ENCODE measurements around the gene ZNF70.

Gene ZNF70

GRCh38 chr22:23718371-23719165, 32.3 kb downstream of the ZNF70 start:
- no peak for DNase-seq (ENCODE audit: low read depth, low spot score)

GRCh38 chr22:23716811-23717801, 33.8 kb downstream of the ZNF70 start:
- DNase-seq (ENCODE audit: low read depth, low spot score): peak; percentile 93

- DNase-seq (ENCODE audit: low read depth, low spot score): no peak
These were observed 35.0 kb downstream of the ZNF70 start for GRCh38 chr22:23715806-23716375.

GRCh38 chr22:23714596-23715578, 36.0 kb downstream of the ZNF70 start:
- DNase-seq (ENCODE audit: low read depth, low spot score): no peak

GRCh38 chr22:23713696-23714595, 37.0 kb downstream of the ZNF70 start:
- no peak for DNase-seq (ENCODE audit: low read depth, low spot score)

- no peak for DNase-seq (ENCODE audit: low read depth, low spot score)
These were observed 38.7 kb downstream of the ZNF70 start for GRCh38 chr22:23712256-23712655.

GRCh38 chr22:23709107-23709506, 41.8 kb downstream of the ZNF70 start:
- no peak for DNase-seq (ENCODE audit: low read depth, low spot score)

GRCh38 chr22:23708270-23708669, 42.6 kb downstream of the ZNF70 start:
- DNase-seq (ENCODE audit: low read depth, low spot score): no peak

- no peak for DNase-seq (ENCODE audit: low read depth, low spot score)
These were observed 45.6 kb downstream of the ZNF70 start for GRCh38 chr22:23705358-23705757.

GRCh38 chr22:23704829-23705228, 46.1 kb downstream of the ZNF70 start:
- no peak for DNase-seq (ENCODE audit: low read depth, low spot score)

- no peak for DNase-seq (ENCODE audit: low read depth, low spot score)
These were observed 46.9 kb downstream of the ZNF70 start for GRCh38 chr22:23704062-23704461.

- DNase-seq (ENCODE audit: low read depth, low spot score): no peak
These were observed 50.2 kb downstream of the ZNF70 start for GRCh38 chr22:23700706-23701105.

GRCh38 chr22:23698673-23699235, 52.2 kb downstream of the ZNF70 start:
- no peak for DNase-seq (ENCODE audit: low read depth, low spot score)

GRCh38 chr22:23698094-23698493, 52.8 kb downstream of the ZNF70 start:
- DNase-seq (ENCODE audit: low read depth, low spot score): no peak

GRCh38 chr22:23697031-23697970, 53.6 kb downstream of the ZNF70 start:
- no peak for DNase-seq (ENCODE audit: low read depth, low spot score)

GRCh38 chr22:23696326-23696851, 54.5 kb downstream of the ZNF70 start:
- no peak for DNase-seq (ENCODE audit: low read depth, low spot score)

GRCh38 chr22:23695571-23696325, 55.2 kb downstream of the ZNF70 start:
- no peak for DNase-seq (ENCODE audit: low read depth, low spot score)

Measured in ELF-1 (cell line).